Skin epidermis (tissue), 12 donors: Measurements from ENCODE around the gene BCORL1.

Experiments used
- H3K27ac ChIP-seq, 21 experiments: fragments of 200-600 bp; sonication (generic) in 11 of 21; one replicate each; pipeline ENCODE4 v1.5.0; 2020; ENCODE audit warnings: mild to moderate bottlenecking in 3 of 21, inconsistent platforms in 2 of 21, moderate library complexity in 2 of 21
- H3K4me3 ChIP-seq, 7 experiments: fragments of 200-600 bp; sonication (generic) in 2 of 7; one replicate each; pipeline ENCODE4 v1.5.0; 2020; ENCODE audit warnings: inconsistent platforms in 2 of 7, mild to moderate bottlenecking in 2 of 7, moderate library complexity in 1 of 7

The BCORL1 gene

GRCh38 chrX:129961180-129962083 lies 21.0 kb upstream of the BCORL1 start:
- Histone ChIP-seq H3K27ac (peak overlapping the region in 11 of 21 experiments; percentile 16 to 77 (median 48)), H3K4me3 (no peak overlapping the region)

- no peak overlapping the region for H3K4me3 ChIP-seq
- H3K27ac ChIP-seq: no peak overlapping the region
These were observed 18.7 kb upstream of the BCORL1 start for GRCh38 chrX:129963729-129964128.

- H3K27ac ChIP-seq: no peak overlapping the region
These were observed 17.3 kb upstream of the BCORL1 start for GRCh38 chrX:129965166-129965565.

GRCh38 chrX:129968968-129969367 lies 13.5 kb upstream of the BCORL1 start:
- no peak overlapping the region for H3K4me3 ChIP-seq
- H3K27ac ChIP-seq: no peak overlapping the region

More at GRCh38 chrX:129965166-129965565, 17.3 kb upstream of the BCORL1 start:
- no peak overlapping the region for H3K4me3 ChIP-seq

- no peak overlapping the region for H3K27ac ChIP-seq
- H3K4me3 ChIP-seq: no peak overlapping the region
These were observed 6.0 kb upstream of the BCORL1 start for GRCh38 chrX:129976441-129976840.

- Histone ChIP-seq H3K27ac (peak overlapping the region in 5 of 21 experiments; percentile 44 to 76 (median 67)), H3K4me3 (no peak overlapping the region)
These were observed 3.1 kb upstream of the BCORL1 start for GRCh38 chrX:129979207-129979920.

GRCh38 chrX:129980001-129980401 lies 2.4 kb upstream of the BCORL1 start:
- H3K27ac ChIP-seq: peak overlapping the region in 10 of 21 experiments; percentile 30 to 76 (median 58)

GRCh38 chrX:129980540-129981199 lies 1.8 kb upstream of the BCORL1 start:
- peak overlapping the region in 11 of 21 experiments; percentile 3 to 76 (median 54) for H3K27ac ChIP-seq

More at GRCh38 chrX:129980001-129980401, 2.4 kb upstream of the BCORL1 start:
- H3K4me3 ChIP-seq: no peak overlapping the region

GRCh38 chrX:129981200-129981553 lies 1.3 kb upstream of the BCORL1 start:
- Histone ChIP-seq H3K27ac (peak overlapping the region in 7 of 21 experiments; percentile 3 to 76 (median 62)), H3K4me3 (no peak overlapping the region)

More at GRCh38 chrX:129980540-129981199, 1.8 kb upstream of the BCORL1 start:
- H3K4me3 ChIP-seq: no peak overlapping the region

GRCh38 chrX:129981752-129982299 lies 609 bp upstream of the BCORL1 start:
- no peak overlapping the region for H3K4me3 ChIP-seq

GRCh38 chrX:129983575-129984110 lies 1.2 kb downstream of the BCORL1 start:
- Histone ChIP-seq H3K27ac (peak overlapping the region in 3 of 21 experiments; percentile 43 to 56 (median 49)), H3K4me3 (no peak overlapping the region)

More at GRCh38 chrX:129981752-129982299, 609 bp upstream of the BCORL1 start:
- peak overlapping the region in 3 of 21 experiments; percentile 31 to 65 (median 50) for H3K27ac ChIP-seq

- Histone ChIP-seq H3K27ac (peak overlapping the region in 7 of 21 experiments; percentile 14 to 65 (median 53)), H3K4me3 (no peak overlapping the region)
These were observed 1.9 kb downstream of the BCORL1 start for GRCh38 chrX:129984111-129984958.

- no peak overlapping the region for H3K4me3 ChIP-seq
- no peak overlapping the region for H3K27ac ChIP-seq
These were observed 5.4 kb downstream of the BCORL1 start for GRCh38 chrX:129987871-129988270.

GRCh38 chrX:129992181-129992580 lies 9.7 kb downstream of the BCORL1 start:
- Histone ChIP-seq H3K27ac (no peak overlapping the region), H3K4me3 (no peak overlapping the region)

GRCh38 chrX:129996120-129996519 lies 13.7 kb downstream of the BCORL1 start:
- H3K4me3 ChIP-seq: no peak overlapping the region
- H3K27ac ChIP-seq: no peak overlapping the region

GRCh38 chrX:129997086-129997485 lies 14.7 kb downstream of the BCORL1 start:
- Histone ChIP-seq H3K4me3 (no peak overlapping the region), H3K27ac (no peak overlapping the region)

- no peak overlapping the region for H3K27ac ChIP-seq
These were observed 15.6 kb downstream of the BCORL1 start for GRCh38 chrX:129998021-129998420.

GRCh38 chrX:130001893-130002292 lies 19.5 kb downstream of the BCORL1 start:
- Histone ChIP-seq H3K27ac (no peak overlapping the region), H3K4me3 (no peak overlapping the region)

More at GRCh38 chrX:129998021-129998420, 15.6 kb downstream of the BCORL1 start:
- H3K4me3 ChIP-seq: no peak overlapping the region
